Measurements from ENCODE around the gene PFDN2.

DNA sequence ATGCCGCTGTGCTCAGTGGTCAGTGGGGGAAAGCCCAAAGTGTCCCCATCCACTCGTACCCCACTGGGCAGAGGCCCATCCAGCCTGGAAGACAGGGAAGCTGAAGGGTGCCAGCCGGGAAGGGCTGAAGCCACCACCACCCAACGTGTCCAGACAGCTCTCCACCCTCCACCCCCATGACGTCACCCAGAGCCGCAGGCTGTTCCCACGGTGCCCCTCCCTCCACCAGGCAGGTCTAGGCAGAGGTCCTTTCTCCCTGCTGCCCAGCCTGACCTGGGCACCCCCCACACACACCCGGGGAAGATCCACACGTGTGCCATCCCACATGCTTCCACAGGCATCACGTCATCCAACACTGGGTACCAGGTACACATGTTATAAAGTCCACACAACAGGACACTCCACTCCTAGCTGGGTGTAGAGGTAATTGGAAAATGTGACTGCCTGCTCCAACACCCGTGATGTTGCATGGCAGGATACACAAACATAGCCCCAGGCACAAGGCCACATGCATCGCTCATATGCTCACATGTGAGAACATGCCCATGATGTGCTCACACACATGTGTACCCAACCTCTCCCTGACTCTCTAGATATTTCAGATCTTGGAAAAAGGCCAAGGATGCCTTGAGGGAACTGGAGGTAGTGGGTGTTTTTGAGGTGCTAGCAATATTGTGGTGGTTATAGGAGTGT is 43.0 kb downstream of the PFDN2 start:
- TF ChIP-seq, protein P1, sequence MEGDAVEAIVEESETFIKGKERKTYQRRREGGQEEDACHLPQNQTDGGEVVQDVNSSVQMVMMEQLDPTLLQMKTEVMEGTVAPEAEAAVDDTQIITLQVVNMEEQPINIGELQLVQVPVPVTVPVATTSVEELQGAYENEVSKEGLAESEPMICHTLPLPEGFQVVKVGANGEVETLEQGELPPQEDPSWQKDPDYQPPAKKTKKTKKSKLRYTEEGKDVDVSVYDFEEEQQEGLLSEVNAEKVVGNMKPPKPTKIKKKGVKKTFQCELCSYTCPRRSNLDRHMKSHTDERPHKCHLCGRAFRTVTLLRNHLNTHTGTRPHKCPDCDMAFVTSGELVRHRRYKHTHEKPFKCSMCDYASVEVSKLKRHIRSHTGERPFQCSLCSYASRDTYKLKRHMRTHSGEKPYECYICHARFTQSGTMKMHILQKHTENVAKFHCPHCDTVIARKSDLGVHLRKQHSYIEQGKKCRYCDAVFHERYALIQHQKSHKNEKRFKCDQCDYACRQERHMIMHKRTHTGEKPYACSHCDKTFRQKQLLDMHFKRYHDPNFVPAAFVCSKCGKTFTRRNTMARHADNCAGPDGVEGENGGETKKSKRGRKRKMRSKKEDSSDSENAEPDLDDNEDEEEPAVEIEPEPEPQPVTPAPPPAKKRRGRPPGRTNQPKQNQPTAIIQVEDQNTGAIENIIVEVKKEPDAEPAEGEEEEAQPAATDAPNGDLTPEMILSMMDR (IDR thresholded peaks at IDR 0.05) = no peak
- TF ChIP-seq POLR2A (IDR thresholded peaks at IDR 0.05) = no peak
- no peak for TF ChIP-seq POLR2AphosphoS5 (IDR thresholded peaks at IDR 0.05)
